Astrocyte of the cerebellum (primary cell): ENCODE data around the gene RGMA.

ENCODE experiments used
- DNase-seq: peaks from one replicate; pipeline ENCODE4 v3.0.0-alpha.2; 2011; ENCODE audit warnings: low read depth
- H3K4me3 ChIP-seq: 2 replicates; pipeline ENCODE4 v1.5.1; 2011; ENCODE audit warnings: mild to moderate bottlenecking, low read depth, low read length, moderate library complexity
- CTCF ChIP-seq: IDR thresholded peaks from 2 replicates; pipeline ENCODE4 v1.5.1; 2012; ENCODE audit warnings: low read length, low read depth, moderate library complexity, mild to moderate bottlenecking; ENCODE audit errors: missing control alignments
- in situ Hi-C: cut with HindIII; loops from 2 replicates; pipeline ENCODE4 v1.10.0; 2017; ENCODE audit warnings: low sequenced_read_pairs

Gene RGMA

DNA sequence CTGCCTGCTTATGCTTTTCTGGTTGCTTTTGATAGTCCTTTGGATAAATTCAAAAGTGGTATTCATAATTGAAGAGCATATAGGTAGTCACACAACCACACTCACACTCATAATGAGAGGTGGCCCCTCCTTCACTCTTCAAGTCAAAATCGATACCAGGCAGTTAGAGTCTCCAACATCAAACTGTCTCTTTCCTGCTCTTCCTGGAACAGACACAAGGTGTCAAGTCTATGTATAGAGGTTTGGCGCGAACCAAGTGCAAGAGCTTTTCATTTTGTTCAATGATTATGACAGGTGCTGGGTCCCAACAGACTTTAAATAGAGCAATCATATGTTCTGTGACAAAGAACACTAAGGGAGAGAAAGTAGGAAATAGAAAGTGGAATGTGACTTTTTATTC lies 29.9 kb upstream of the RGMA start:
- no peak for DNase-seq
- in situ Hi-C loops: no loop called here
- TF ChIP-seq CTCF: no peak

GRCh38 chr15:93111451-93111850 lies 22.4 kb upstream of the RGMA start:
- no peak for DNase-seq
- no peak for TF ChIP-seq CTCF
- in situ Hi-C loops: no loop called here
- no peak overlapping the region for H3K4me3 ChIP-seq

More for the DNA sequence above, 29.9 kb upstream of the RGMA start:
- H3K4me3 ChIP-seq: no peak overlapping the region

GRCh38 chr15:93110502-93111040 lies 21.6 kb upstream of the RGMA start:
- H3K4me3 ChIP-seq: no peak overlapping the region
- DNase-seq: no peak
- no peak for TF ChIP-seq CTCF
- in situ Hi-C loops: no loop called here

DNA sequence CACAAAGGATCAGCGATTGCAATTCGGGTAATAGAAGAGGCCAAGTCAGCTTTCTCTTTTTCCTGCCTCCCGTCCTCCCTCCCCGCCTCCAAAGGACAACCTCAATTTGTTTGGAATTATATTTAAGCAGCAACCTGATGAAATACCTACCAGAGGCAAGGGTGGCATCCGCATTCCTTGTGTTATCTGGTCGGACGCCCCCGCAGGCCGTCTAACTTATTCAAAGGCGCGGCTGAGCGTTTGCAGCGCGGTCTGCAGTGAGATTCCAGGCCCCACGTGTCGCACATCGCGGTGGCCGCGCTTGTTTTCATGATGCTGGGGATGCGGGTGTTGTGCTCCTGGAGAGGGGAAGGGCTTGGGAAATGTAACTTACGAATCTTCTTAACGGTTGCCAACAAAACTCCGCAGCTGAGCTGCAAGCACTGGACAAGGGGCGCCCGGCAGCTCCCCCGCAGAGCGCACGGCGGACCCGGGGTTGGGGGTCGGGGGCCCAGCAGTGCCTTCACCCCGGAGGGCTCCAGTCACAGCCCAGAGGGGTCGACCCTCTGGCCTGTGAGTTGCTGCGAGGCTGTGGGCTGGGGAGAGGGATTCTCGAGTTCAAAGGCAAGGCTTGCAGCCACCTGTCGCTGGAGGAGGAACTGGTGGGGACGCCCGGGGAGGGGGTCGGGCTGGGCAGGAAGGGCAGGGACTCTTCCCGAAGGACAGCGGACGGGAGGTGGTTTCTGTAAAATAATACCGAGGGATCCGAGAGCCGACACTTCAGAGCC lies 20.5 kb upstream of the RGMA start:
- in situ Hi-C loops: no loop called here
- no peak overlapping the region for H3K4me3 ChIP-seq
- no peak for TF ChIP-seq CTCF
- no peak for DNase-seq

GRCh38 chr15:93107646-93108045 lies 18.6 kb upstream of the RGMA start:
- no peak for TF ChIP-seq CTCF
- in situ Hi-C loops: no loop called here

GRCh38 chr15:93105485-93105884 lies 16.5 kb upstream of the RGMA start:
- no peak for TF ChIP-seq CTCF
- DNase-seq: no peak
- in situ Hi-C loops: no loop called here
- H3K4me3 ChIP-seq: no peak overlapping the region

More at GRCh38 chr15:93107646-93108045, 18.6 kb upstream of the RGMA start:
- no peak for DNase-seq
- no peak overlapping the region for H3K4me3 ChIP-seq
